Raji (cell line): ENCODE results near the gene PCDHGA6.

Source experiments
- POLR2A ChIP-seq: IDR thresholded peaks from 2 replicates; pipeline ENCODE4 v1.6.1; 2011; ENCODE audit warnings: low read depth, low read length, control low read depth; ENCODE audit not compliant: insufficient read depth

PCDHGA6 gene

GRCh38 chr5:141356950-141357349 lies 16.7 kb upstream of the PCDHGA6 start:
- no peak for TF ChIP-seq POLR2A

GRCh38 chr5:141359790-141360426 lies 13.8 kb upstream of the PCDHGA6 start, which contains the start of gene PCDHGB2:
Gene PCDHGB2 (plus strand): TSS chr5:141359994. CDS start chr5:141360136, 142 bp downstream.
- TF ChIP-seq POLR2A: no peak

GRCh38 chr5:141360685-141361084 lies 13.0 kb upstream of the PCDHGA6 start:
- TF ChIP-seq POLR2A: no peak

GRCh38 chr5:141362719-141363118 lies 11.0 kb upstream of the PCDHGA6 start:
- TF ChIP-seq POLR2A: no peak

- TF ChIP-seq POLR2A: no peak
Measured at GRCh38 chr5:141363952-141364660, 9.6 kb upstream of the PCDHGA6 start, which contains the start of gene PCDHGA5. Gene PCDHGA5 (plus strand): TSS chr5:141364162. CDS start chr5:141364331, 169 bp downstream.

- no peak for TF ChIP-seq POLR2A
Measured at GRCh38 chr5:141366016-141366896, 7.4 kb upstream of the PCDHGA6 start.

GRCh38 chr5:141369994-141370848 lies 3.5 kb upstream of the PCDHGA6 start, which contains the start of gene PCDHGB3:
Gene PCDHGB3 (plus strand): TSS chr5:141370242. CDS start chr5:141370395, 153 bp downstream.
- TF ChIP-seq POLR2A: no peak

GRCh38 chr5:141371572-141372475 lies 1.9 kb upstream of the PCDHGA6 start:
- no peak for TF ChIP-seq POLR2A

- no peak for TF ChIP-seq POLR2A
Measured at GRCh38 chr5:141374627-141375026, 936 bp downstream of the PCDHGA6 start.

- no peak for TF ChIP-seq POLR2A
Measured at GRCh38 chr5:141382469-141383294, 9.0 kb downstream of the PCDHGA6 start, which contains the start of gene PCDHGA7. Gene PCDHGA7 (plus strand): TSS chr5:141382742. CDS start chr5:141382900, 158 bp downstream.

GRCh38 chr5:141383345-141383744 lies 9.7 kb downstream of the PCDHGA6 start:
- no peak for TF ChIP-seq POLR2A

GRCh38 chr5:141384471-141385267 lies 11.0 kb downstream of the PCDHGA6 start:
- TF ChIP-seq POLR2A: no peak
